Activated T-cell treated with anti-CD3 and anti-CD28 coated beads, Interleukin-2, amount 50 U/mL, for 72 hours (primary cell): Measurements from ENCODE around the gene PPP1R26. TPM values are rescaled to one million over a fixed set of nuclear protein-coding genes. Genes with fewer than 3 reads are reported as not detected.

Experiments
- ATAC-seq, 2 donors: fragments of 150-1000 bp; cut with Tn5 transposase; replicated peaks in 1 of 2; 2 replicates each; pipeline ENCODE4 v1.10.0; 2021; ENCODE audit warnings: moderate library complexity in 2 of 2, mild to moderate bottlenecking in 1 of 2
- DNase-seq, 2 donors: peaks; one replicate each; pipeline ENCODE4 v3.0.0; 2021 to 2022; ENCODE audit warnings: mixed read lengths in 1 of 2
- H3K27ac Mint-ChIP-seq: one replicate; pipeline ENCODE4 v1.8.0; 2022; ENCODE audit warnings: mild to moderate bottlenecking, moderate library complexity, mixed read lengths
- H3K27me3 Mint-ChIP-seq: one replicate; pipeline ENCODE4 v1.8.0; 2022; ENCODE audit warnings: low read depth, mixed read lengths
- H3K36me3 Mint-ChIP-seq, 2 donors: one replicate each; pipeline ENCODE4 v1.8.0; 2022; ENCODE audit warnings: mixed read lengths in 2 of 2, mild to moderate bottlenecking in 1 of 2; ENCODE audit not compliant: insufficient read depth in 2 of 2
- H3K4me1 Mint-ChIP-seq: one replicate; pipeline ENCODE4 v1.8.0; 2022; ENCODE audit warnings: low read depth, mixed read lengths
- H3K4me3 Mint-ChIP-seq, 2 donors: one replicate each; pipeline ENCODE4 v1.8.0; 2022; ENCODE audit warnings: mild to moderate bottlenecking in 2 of 2, mixed read lengths in 2 of 2, moderate library complexity in 2 of 2
- H3K9me3 Mint-ChIP-seq, 2 donors: one replicate each; pipeline ENCODE4 v1.8.0; 2022; ENCODE audit warnings: mixed read lengths in 2 of 2
- total RNA-seq, 2 donors: library from RNA; stranded (reverse); gene quantifications; one replicate each; pipeline ENCODE4 v1.2.3, GENCODE V29; 2022

Gene PPP1R26
- total RNA-seq, 2 donors from 2014 or later = 0.96 to 2.8 TPM

DNA sequence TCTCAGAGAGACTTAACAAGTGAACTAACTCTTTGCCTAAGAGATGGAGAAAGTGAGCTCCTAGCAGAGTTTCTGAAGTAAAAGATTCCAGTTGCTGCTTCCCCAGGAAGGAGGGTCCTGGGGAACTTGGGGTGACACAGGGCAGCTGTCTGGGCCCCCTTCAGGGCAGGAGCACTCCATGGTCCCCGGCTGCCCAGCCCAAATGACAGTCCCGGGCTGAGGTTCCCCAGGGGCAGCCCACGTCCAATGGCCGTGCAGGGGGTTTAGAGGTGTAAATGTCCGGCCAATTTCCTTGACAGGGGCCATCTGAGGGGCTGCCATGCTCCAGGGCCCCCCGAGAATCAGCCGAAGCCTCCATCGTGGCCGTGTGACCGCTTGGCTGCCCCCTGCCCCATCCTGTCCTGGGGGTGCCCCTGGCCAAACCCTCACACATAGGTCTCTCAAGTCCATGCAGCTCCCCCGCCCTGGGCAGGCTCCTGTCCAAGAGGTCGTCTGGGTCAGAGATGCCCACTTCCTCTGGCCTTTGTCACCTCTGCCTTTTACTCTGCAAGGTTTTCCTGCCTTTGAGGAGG lies 5.5 kb upstream of the PPP1R26 start:
- Mint-ChIP-seq H3K27me3 (peaks cover 56% of the 10 kb centered on the region), H3K4me3 (no peak overlapping the region), H3K36me3 (peaks cover 0 to 3% of the 10 kb centered on the region in 2 donors), H3K27ac (no peak overlapping the region), H3K9me3 (no peaks in the 10 kb centered on the region), H3K4me1 (peaks cover 15% of the 10 kb centered on the region)
- ATAC-seq (no peak), DNase-seq (no peak)

DNA sequence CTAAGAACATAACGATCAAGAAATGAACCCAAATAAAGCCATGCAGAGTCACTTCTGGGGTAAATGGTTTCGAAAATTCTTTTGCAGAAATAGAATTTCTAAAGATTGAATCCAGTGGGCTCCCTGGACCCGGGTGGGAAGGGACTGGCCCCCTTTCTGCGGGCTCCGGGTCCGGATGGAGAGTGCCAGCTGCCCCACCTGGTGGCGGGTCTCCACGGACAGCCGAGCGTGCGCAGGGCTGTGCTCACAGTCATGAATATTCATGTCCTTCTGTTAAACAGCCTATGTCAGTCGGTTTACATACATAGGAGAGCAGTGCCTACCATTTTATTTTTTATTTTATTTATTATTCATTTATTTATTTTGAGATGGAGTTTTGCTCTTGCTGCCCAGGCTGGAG lies 4.7 kb upstream of the PPP1R26 start:
- peaks cover 10% of the 10 kb centered on the region for H3K4me1 Mint-ChIP-seq
- peak; percentile 35 to 36 for DNase-seq
- no peak overlapping the region for H3K4me3 Mint-ChIP-seq
- no peaks in the 10 kb centered on the region for H3K9me3 Mint-ChIP-seq
- peaks cover 54% of the 10 kb centered on the region for H3K27me3 Mint-ChIP-seq
- peaks cover 0 to 3% of the 10 kb centered on the region in 2 donors for H3K36me3 Mint-ChIP-seq
- ATAC-seq = peak; percentile 60 to 71
- no peak overlapping the region for H3K27ac Mint-ChIP-seq

GRCh38 chr9:135476561-135477355 lies 2.8 kb upstream of the PPP1R26 start:
- Mint-ChIP-seq H3K27me3 (peaks cover 43% of the 10 kb centered on the region), H3K4me1 (peaks cover 5% of the 10 kb centered on the region), H3K27ac (no peak overlapping the region), H3K36me3 (peaks cover 0 to 3% of the 10 kb centered on the region in 2 donors), H3K4me3 (no peak overlapping the region), H3K9me3 (no peaks in the 10 kb centered on the region)
- no peak for DNase-seq
- no peak for ATAC-seq

DNA sequence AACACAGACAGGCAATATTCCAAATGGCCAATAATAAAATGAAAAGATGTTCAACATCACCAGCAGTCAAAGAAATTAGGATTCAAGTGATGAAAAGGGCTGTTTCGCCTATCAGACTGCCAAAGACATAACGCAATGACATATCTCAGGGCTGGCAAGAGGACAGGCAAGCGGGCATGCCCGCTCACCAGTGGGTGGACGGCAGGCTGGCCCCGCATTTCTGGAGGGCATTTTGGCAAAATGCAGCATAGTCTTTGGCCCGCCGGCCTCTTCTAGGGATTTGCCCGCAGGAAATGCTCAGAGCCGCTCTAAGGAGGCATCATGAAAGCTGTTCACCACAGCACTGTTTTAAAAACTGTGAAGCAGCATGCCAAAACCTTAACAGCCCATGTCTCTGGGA lies 1.4 kb upstream of the PPP1R26 start:
- H3K36me3 Mint-ChIP-seq = peaks cover 0 to 3% of the 10 kb centered on the region in 2 donors
- ATAC-seq (no peak), DNase-seq (no peak)
- H3K27ac Mint-ChIP-seq = no peak overlapping the region
- H3K4me1 Mint-ChIP-seq = peaks cover 5% of the 10 kb centered on the region
- no peaks in the 10 kb centered on the region for H3K9me3 Mint-ChIP-seq
- peak overlapping the region; percentile 89 to 94 for H3K4me3 Mint-ChIP-seq
- peaks cover 43% of the 10 kb centered on the region for H3K27me3 Mint-ChIP-seq

- no peak for DNase-seq
- H3K9me3 Mint-ChIP-seq = no peaks in the 10 kb centered on the region
- peaks cover 5% of the 10 kb centered on the region for H3K4me1 Mint-ChIP-seq
- peak; percentile 11 to 29 for ATAC-seq
- no peak overlapping the region for H3K27ac Mint-ChIP-seq
- peaks cover 36% of the 10 kb centered on the region for H3K27me3 Mint-ChIP-seq
- H3K4me3 Mint-ChIP-seq = peak overlapping the region; percentile 89 to 94
- H3K36me3 Mint-ChIP-seq = peaks cover 0 to 3% of the 10 kb centered on the region in 2 donors
These were observed 633 bp upstream of the PPP1R26 start for GRCh38 chr9:135478829-135479468.

- Mint-ChIP-seq H3K4me3 (peak overlapping the region; percentile 45 to 50), H3K27me3 (peaks cover 40% of the 10 kb centered on the region), H3K27ac (no peak overlapping the region)
These were observed 723 bp downstream of the PPP1R26 start for GRCh38 chr9:135480071-135480939.

DNA sequence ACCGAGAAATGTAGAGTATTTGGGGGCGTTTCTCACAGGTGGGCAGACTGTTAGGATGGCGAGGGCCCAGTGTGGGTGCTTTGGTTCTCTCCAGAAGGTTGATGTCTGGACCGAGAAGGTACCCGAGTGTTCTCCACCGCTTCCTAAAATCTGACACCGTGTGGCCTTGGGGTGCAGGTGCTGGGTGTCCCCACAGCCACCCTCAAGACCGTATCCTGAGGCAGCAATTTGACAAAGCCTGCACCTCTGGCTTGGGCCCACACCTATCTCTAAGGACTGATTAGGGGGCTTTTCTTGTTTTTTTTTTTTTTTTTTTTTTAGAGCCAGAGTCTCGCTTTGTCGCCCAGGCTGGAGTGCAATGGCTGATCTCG lies 1.3 kb downstream of the PPP1R26 start:
- DNase-seq = no peak
- ATAC-seq = peak; percentile 30 to 32

More at GRCh38 chr9:135480071-135480939, 723 bp downstream of the PPP1R26 start:
- H3K9me3 Mint-ChIP-seq = no peaks in the 10 kb centered on the region
- peaks cover 5% of the 10 kb centered on the region for H3K4me1 Mint-ChIP-seq
- ATAC-seq = peak; percentile 50 to 54
- peaks cover 0 to 3% of the 10 kb centered on the region in 2 donors for H3K36me3 Mint-ChIP-seq
- DNase-seq = no peak

DNA sequence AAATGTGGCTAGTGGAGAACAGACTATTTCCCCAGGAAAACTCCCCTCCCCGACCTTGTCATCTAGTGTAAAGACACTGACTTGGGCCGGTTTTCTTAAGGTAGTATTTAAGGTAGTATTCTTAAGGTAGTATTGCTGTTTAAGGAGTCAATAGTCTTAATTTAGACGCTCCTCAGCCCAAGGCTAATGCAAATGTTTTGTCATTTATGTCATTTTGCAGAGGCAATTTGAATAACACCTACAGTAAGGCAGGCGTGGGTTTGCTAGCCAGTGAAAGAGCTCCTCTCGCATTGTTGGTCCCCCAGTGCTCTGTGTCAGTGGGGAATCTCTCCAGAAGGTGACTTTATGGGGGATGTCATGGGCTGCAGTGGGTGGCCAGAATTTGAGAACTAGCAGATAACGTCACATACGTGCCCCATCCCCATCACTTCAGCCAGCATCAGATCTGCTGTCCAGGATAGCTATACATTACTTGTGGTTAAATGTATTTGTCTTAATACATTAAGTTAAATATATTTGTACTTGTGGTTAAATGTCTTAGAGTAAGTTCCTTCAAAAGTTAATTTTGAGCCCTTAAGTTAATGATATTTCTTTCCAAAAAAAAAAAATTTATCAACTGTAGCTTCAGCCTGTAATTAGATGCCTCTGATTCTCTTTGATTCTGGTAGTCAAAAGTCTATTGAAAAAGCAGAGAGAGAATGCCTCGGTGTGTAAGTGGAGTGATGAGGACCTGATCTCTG lies 2.6 kb downstream of the PPP1R26 start:
- ATAC-seq (no peak), DNase-seq (no peak)
- Mint-ChIP-seq H3K4me1 (peaks cover 5% of the 10 kb centered on the region), H3K27ac (no peak overlapping the region), H3K4me3 (no peak overlapping the region), H3K36me3 (peaks cover 0 to 3% of the 10 kb centered on the region in 2 donors), H3K9me3 (no peaks in the 10 kb centered on the region), H3K27me3 (peaks cover 22% of the 10 kb centered on the region)

More for the DNA sequence above, 1.3 kb downstream of the PPP1R26 start:
- Mint-ChIP-seq H3K9me3 (no peaks in the 10 kb centered on the region), H3K27ac (no peak overlapping the region), H3K27me3 (peaks cover 35% of the 10 kb centered on the region), H3K4me3 (peak overlapping the region; percentile 45 to 50), H3K36me3 (peaks cover 0 to 3% of the 10 kb centered on the region in 2 donors), H3K4me1 (peaks cover 5% of the 10 kb centered on the region)

- Mint-ChIP-seq H3K4me1 (no peaks in the 10 kb centered on the region), H3K9me3 (no peaks in the 10 kb centered on the region), H3K4me3 (no peak overlapping the region), H3K27ac (no peak overlapping the region), H3K36me3 (no peaks in the 10 kb centered on the region), H3K27me3 (peaks cover 6% of the 10 kb centered on the region)
- ATAC-seq (no peak), DNase-seq (no peak)
These were observed 5.1 kb downstream of the PPP1R26 start for GRCh38 chr9:135484460-135485277.

GRCh38 chr9:135485385-135485784 lies 5.8 kb downstream of the PPP1R26 start:
- DNase-seq (no peak), ATAC-seq (no peak)
- Mint-ChIP-seq H3K9me3 (no peaks in the 10 kb centered on the region), H3K36me3 (no peaks in the 10 kb centered on the region), H3K27me3 (peaks cover 6% of the 10 kb centered on the region), H3K4me3 (no peak overlapping the region), H3K27ac (no peak overlapping the region), H3K4me1 (no peaks in the 10 kb centered on the region)

DNA sequence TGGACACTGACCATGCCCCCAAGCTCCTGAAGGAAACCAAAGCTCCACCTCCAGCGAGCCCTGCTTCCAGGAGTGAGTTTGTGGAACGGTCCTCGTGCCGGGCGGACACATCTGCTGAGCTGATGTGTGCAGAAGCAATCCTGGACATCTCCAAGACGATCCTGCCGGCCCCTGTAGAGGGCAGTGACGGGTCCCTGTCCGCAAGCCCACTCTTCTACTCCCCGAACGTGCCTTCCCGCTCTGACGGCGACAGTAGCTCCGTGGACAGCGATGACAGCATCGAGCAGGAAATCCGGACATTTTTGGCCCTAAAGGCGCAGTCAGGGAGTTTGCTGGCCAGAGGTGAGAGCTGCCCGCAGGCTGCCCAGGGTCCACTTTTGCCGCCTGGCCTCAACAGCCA lies 6.2 kb downstream of the PPP1R26 start:
- no peak for DNase-seq
- peaks cover 6% of the 10 kb centered on the region for H3K27me3 Mint-ChIP-seq
- no peaks in the 10 kb centered on the region for H3K36me3 Mint-ChIP-seq
- H3K4me3 Mint-ChIP-seq = no peak overlapping the region
- H3K4me1 Mint-ChIP-seq = no peaks in the 10 kb centered on the region
- no peaks in the 10 kb centered on the region for H3K9me3 Mint-ChIP-seq
- H3K27ac Mint-ChIP-seq = no peak overlapping the region
- no peak for ATAC-seq
